HepG2 (cell line): ENCODE data around the gene SNX19. TPM values are rescaled to one million over a fixed set of nuclear protein-coding genes. Genes with fewer than 3 reads are reported as not detected.

ENCODE experiments used
- ATAC-seq: fragments of 200-7000 bp; cut with Tn5 transposase; 3 replicates; pipeline ENCODE4 v1.9.1; 2020; ENCODE audit warnings: mild to moderate bottlenecking, moderate library complexity
- BruUV-seq: library from RNA; stranded (reverse); fragments of 400-500 nt; replicated peaks from 2 replicates; lab custom pipeline; 2021; lab: Mats Ljungman, UMichigan
- CTCF ChIA-PET: fragments of 300-600 bp; formaldehyde crosslinking; extraction: SDS; loops from one replicate; lab custom pipeline; 2021; ENCODE audit warnings: low total read pairs, inconsistent platforms, low intra/inter-chr PET ratio; lab: Yijun Ruan, JAX
- POLR2A ChIA-PET: fragments of 350-600 bp; sonication (Branson Sonifier 250); formaldehyde crosslinking; loops from one replicate; lab custom pipeline; 2020; ENCODE audit warnings: antibody characterized with exemption, inconsistent platforms; lab: Yijun Ruan, JAX
- DNase-seq: peaks from one replicate; pipeline ENCODE4 v3.0.0-alpha.2; 2015; ENCODE audit warnings: low spot score
- FAIRE-seq: peaks from 3 replicates; lab custom pipeline; 2011; peaks lifted over from hg19 to GRCh38; lab: Jason Lieb, UNC
- H2AFZ ChIP-seq: one replicate; pipeline ENCODE4 v1.6.1; 2011; ENCODE audit warnings: low read length, inconsistent platforms
- H3K27ac ChIP-seq: fragments of 300-600 bp; 3 replicates; pipeline ENCODE4 v1.8.0; 2011; ENCODE audit warnings: mixed run types, mild to moderate bottlenecking, mixed read lengths, low read length, inconsistent platforms; ENCODE audit not compliant: insufficient read depth; ENCODE audit errors: extremely low read length
- H3K27me3 ChIP-seq, 2 experiments: fragments of 200-600 bp in 1 of 2; 2 replicates in 1 of 2; 3 replicates in 1 of 2; pipeline versions ENCODE4 v1.6.0 to v1.8.0; 2011; ENCODE audit warnings: low read length in 2 of 2, mild to moderate bottlenecking in 2 of 2, moderate library complexity in 2 of 2, inconsistent platforms in 1 of 2; ENCODE audit not compliant: insufficient read depth in 2 of 2, control insufficient read depth in 1 of 2
- H3K36me3 ChIP-seq, 2 experiments: fragments of 200-600 bp in 1 of 2; replicated peaks in 1 of 2; 2 replicates in 1 of 2; 3 replicates in 1 of 2; pipeline versions ENCODE4 v1.5.1 to v1.8.0; 2011; ENCODE audit warnings: low read length in 2 of 2, inconsistent platforms in 1 of 2; ENCODE audit not compliant: insufficient read depth in 2 of 2, control insufficient read depth in 1 of 2
- H3K4me1 ChIP-seq: 2 replicates; pipeline ENCODE4 v1.5.1; 2012; ENCODE audit warnings: low read length, inconsistent platforms; ENCODE audit not compliant: insufficient read depth
- H3K4me2 ChIP-seq: 2 replicates; pipeline ENCODE4 v1.6.0; 2011; ENCODE audit warnings: low read depth, low read length, inconsistent platforms
- H3K4me3 ChIP-seq, 3 experiments: fragments of 200-600 bp in 1 of 3; sonication (generic), shearing (Covaris generic) in 1 of 3; replicated peaks in 1 of 3; 2 replicates each; pipeline ENCODE4 v1.5.1; 2011 to 2016; ENCODE audit warnings: low read length in 3 of 3, inconsistent platforms in 2 of 3, low read depth in 2 of 3, mild to moderate bottlenecking in 2 of 3, control low read depth in 1 of 3, mixed read lengths in 1 of 3; ENCODE audit not compliant: insufficient read depth in 1 of 3
- H3K79me2 ChIP-seq: one replicate; pipeline ENCODE4 v1.6.1; 2011; ENCODE audit warnings: low read length, inconsistent platforms; ENCODE audit not compliant: insufficient read depth
- H3K9ac ChIP-seq: 2 replicates; pipeline ENCODE4 v1.6.0; 2011; ENCODE audit warnings: mild to moderate bottlenecking, low read depth, low read length, inconsistent platforms; ENCODE audit not compliant: insufficient read depth
- H3K9me3 ChIP-seq: 2 replicates; pipeline ENCODE4 v1.5.1; 2012; ENCODE audit warnings: mild to moderate bottlenecking, low read length
- H4K20me1 ChIP-seq: 2 replicates; pipeline ENCODE4 v1.6.0; 2011; ENCODE audit warnings: inconsistent platforms, mild to moderate bottlenecking, low read length, moderate library complexity; ENCODE audit not compliant: insufficient read depth
- CAMTA2 ChIP-seq: sonication (generic); formaldehyde crosslinking; IDR thresholded peaks from 2 replicates; pipeline ENCODE4 v1.4.0; 2020; ENCODE audit warnings: mild to moderate bottlenecking, missing genetic modification reagents, borderline replicate concordance
- ESRRA ChIP-seq: sonication (generic); formaldehyde crosslinking; IDR thresholded peaks from 2 replicates; pipeline ENCODE4 v1.5.1; 2020; ENCODE audit warnings: mild to moderate bottlenecking, low read depth, missing genetic modification reagents
- HNRNPL ChIP-seq: fragments of 200-400 bp; formaldehyde crosslinking; IDR thresholded peaks from 2 replicates; pipeline ENCODE4 v1.6.1; 2017; ENCODE audit warnings: mild to moderate bottlenecking, low read depth, low read length
- KLF9 ChIP-seq: IDR thresholded peaks from 2 replicates; pipeline ENCODE4 v1.6.1; 2016; ENCODE audit warnings: low read depth
- KMT2A ChIP-seq: sonication (generic); formaldehyde crosslinking; IDR thresholded peaks from 2 replicates; pipeline ENCODE4 v1.4.0; 2020; ENCODE audit warnings: missing genetic modification reagents
- MED13 ChIP-seq: sonication (generic); formaldehyde crosslinking; IDR thresholded peaks from 2 replicates; pipeline ENCODE4 v1.5.0; 2020; ENCODE audit warnings: missing genetic modification reagents
- MTA1 ChIP-seq: sonication (generic); formaldehyde crosslinking; IDR thresholded peaks from 2 replicates; pipeline ENCODE4 v1.4.0; 2020; ENCODE audit warnings: missing genetic modification reagents, mild to moderate bottlenecking, borderline replicate concordance
- MTA3 ChIP-seq: sonication (generic); formaldehyde crosslinking; IDR thresholded peaks from 2 replicates; pipeline ENCODE4 v1.4.0; 2020; ENCODE audit warnings: missing genetic modification reagents
- MYC ChIP-seq: sonication (generic); formaldehyde crosslinking; IDR thresholded peaks from 2 replicates; pipeline ENCODE4 v1.9.0; 2021; ENCODE audit warnings: missing genetic modification reagents, borderline replicate concordance
- NFATC3 ChIP-seq: sonication (generic); formaldehyde crosslinking; IDR thresholded peaks from 2 replicates; pipeline ENCODE4 v1.5.1; 2020; ENCODE audit warnings: mild to moderate bottlenecking, missing genetic modification reagents
- THRA ChIP-seq: sonication (generic); formaldehyde crosslinking; IDR thresholded peaks from 2 replicates; pipeline ENCODE4 v1.4.0; 2020; ENCODE audit warnings: missing genetic modification reagents, borderline replicate concordance
- ZNF441 ChIP-seq: sonication (generic); formaldehyde crosslinking; IDR thresholded peaks from 2 replicates; pipeline ENCODE4 v1.7.0; 2021; ENCODE audit warnings: missing genetic modification reagents, borderline replicate concordance
- ZNF446 ChIP-seq: sonication (generic); formaldehyde crosslinking; IDR thresholded peaks from 2 replicates; pipeline ENCODE4 v1.5.0; 2020; ENCODE audit warnings: mild to moderate bottlenecking, missing genetic modification reagents
- ZNF530 ChIP-seq: sonication (generic); formaldehyde crosslinking; IDR thresholded peaks from 2 replicates; pipeline ENCODE4 v1.5.0; 2020; ENCODE audit warnings: low read depth, mild to moderate bottlenecking, missing genetic modification reagents
- ZNF839 ChIP-seq: sonication (generic); formaldehyde crosslinking; IDR thresholded peaks from 2 replicates; pipeline ENCODE4 v1.4.0; 2020; ENCODE audit warnings: missing genetic modification reagents, mild to moderate bottlenecking, borderline replicate concordance
- ZXDC ChIP-seq: sonication (generic); formaldehyde crosslinking; IDR thresholded peaks from 2 replicates; pipeline ENCODE4 v1.5.0; 2020; ENCODE audit warnings: mild to moderate bottlenecking, missing genetic modification reagents
- WGBS: methylation state at CpG from one replicate; pipeline ENCODE4 v1.1.6; 2017; ENCODE audit warnings: low lambda C conversion rate; 5-methylcytosine and 5-hydroxymethylcytosine counted together
- in situ Hi-C: cut with HindIII; loops from 2 replicates; pipeline ENCODE4 v1.10.0; 2017; ENCODE audit warnings: low pct_unique_long_range_greater_than_20kb; ENCODE audit not compliant: extremely low pct_ligation_motif_present
- intact Hi-C: fragments of 100-400 bp; cut with micrococcal nuclease; formaldehyde crosslinking; loops from one replicate; pipeline ENCODE4 v1.10.0; 2022; ENCODE audit not compliant: unreplicated experiment
- polyA plus RNA-seq, 8 experiments: library from polyadenylated mRNA; depleted of rRNA in 3 of 8; stranded (reverse) in 7 of 8; unstranded in 1 of 8; fragments of >200 nt; fragmentation: Illumina TruSeq in 4 of 8; extraction: Trizol in 4 of 8; gene quantifications; 2 replicates each; pipeline versions ENCODE4 v1.2.1 to v1.2.3, GENCODE V29; 2011 to 2016; ENCODE audit warnings: low read depth in 4 of 8, missing spikeins in 1 of 8, mixed read lengths in 1 of 8; ENCODE audit not compliant: insufficient read depth in 1 of 8
- total RNA-seq, 5 experiments: library from RNA; depleted of rRNA; stranded (reverse); fragments of >200 nt; fragmentation: Illumina TruSeq; extraction: Trizol; gene quantifications; 2 replicates each; pipeline ENCODE4 v1.2.3, GENCODE V29; 2016; ENCODE audit warnings: low read depth in 1 of 5
- TF ChIP-seq, protein P1 (sequence below): sonication (generic); formaldehyde crosslinking; IDR thresholded peaks from 2 replicates; pipeline ENCODE4 v1.5.0; 2020; ENCODE audit warnings: missing genetic modification reagents
- TF ChIP-seq, protein P2 (sequence below): sonication (generic); formaldehyde crosslinking; conservative IDR thresholded peaks from 2 replicates; pipeline ENCODE4 v1.5.0; 2020; ENCODE audit warnings: missing genetic modification reagents
- TF ChIP-seq, protein P3 (sequence below): sonication (generic); formaldehyde crosslinking; IDR thresholded peaks from 2 replicates; pipeline ENCODE4 v1.4.0; 2020; ENCODE audit warnings: mild to moderate bottlenecking, low read depth, missing genetic modification reagents

Gene SNX19
- total and polyA plus RNA-seq, 2 of the 13 experiments (the other 11 are each of a cell fraction or from before 2014, with no cell fraction given) = 0.13 to 0.27 TPM

- Histone ChIP-seq H2AFZ (no peak overlapping the region), H3K36me3 (no peaks in the 10 kb centered on the region), H3K4me3 (peak overlapping the region in 1 of 3 experiments; percentile 41; a peak in 2 of 6 replicates), H3K4me1 (peaks cover 17% of the 10 kb centered on the region), H4K20me1 (no peaks in the 10 kb centered on the region), H3K79me2 (no peaks in the 10 kb centered on the region), H3K4me2 (peak overlapping the region; percentile 77), H3K9ac (peak overlapping the region; percentile 20; the same call in 1 of the 2 replicates), H3K27ac (peak overlapping the region; percentile 39), H3K27me3 (peaks cover 0 to 13% of the 10 kb centered on the region in 2 experiments; a peak in 3 of 5 replicates), H3K9me3 (no peaks in the 10 kb centered on the region)
- FAIRE-seq (no peak), ATAC-seq (peak; percentile 94), DNase-seq (peak; percentile 59)
- intact Hi-C loops = no loop called here
- 15% methylated on average over 7 of the region's 7 CpGs for WGBS
- POLR2A ChIA-PET = no interaction called here
- no TSS peak for BruUV-seq
- in situ Hi-C loops = loop anchor here (5.0 kb wide), 1 partner anchor 428 kb away; no protein-coding TSS in a partner anchor
- CTCF ChIA-PET = interaction anchor here (2.1 kb wide), 1 partner anchor 431 kb away, joined by 12 read pairs; no protein-coding TSS in a partner anchor
- peak; percentile 41; the same call in 1 of the 2 replicates for TF ChIP-seq THRA
- TF ChIP-seq, protein P1, sequence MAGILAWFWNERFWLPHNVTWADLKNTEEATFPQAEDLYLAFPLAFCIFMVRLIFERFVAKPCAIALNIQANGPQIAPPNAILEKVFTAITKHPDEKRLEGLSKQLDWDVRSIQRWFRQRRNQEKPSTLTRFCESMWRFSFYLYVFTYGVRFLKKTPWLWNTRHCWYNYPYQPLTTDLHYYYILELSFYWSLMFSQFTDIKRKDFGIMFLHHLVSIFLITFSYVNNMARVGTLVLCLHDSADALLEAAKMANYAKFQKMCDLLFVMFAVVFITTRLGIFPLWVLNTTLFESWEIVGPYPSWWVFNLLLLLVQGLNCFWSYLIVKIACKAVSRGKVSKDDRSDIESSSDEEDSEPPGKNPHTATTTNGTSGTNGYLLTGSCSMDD (CRISPR knock-in tag) = no peak
- no peak for TF ChIP-seq ZNF839 (CRISPR knock-in tag)
- TF ChIP-seq ZNF530 (CRISPR knock-in tag) = no peak
- no peak for TF ChIP-seq ZNF441 (CRISPR knock-in tag)
- no peak for TF ChIP-seq MTA3 (CRISPR knock-in tag)
- no peak for TF ChIP-seq ZNF446 (CRISPR knock-in tag)
- TF ChIP-seq KMT2A (CRISPR knock-in tag) = no peak
- TF ChIP-seq, protein P2, sequence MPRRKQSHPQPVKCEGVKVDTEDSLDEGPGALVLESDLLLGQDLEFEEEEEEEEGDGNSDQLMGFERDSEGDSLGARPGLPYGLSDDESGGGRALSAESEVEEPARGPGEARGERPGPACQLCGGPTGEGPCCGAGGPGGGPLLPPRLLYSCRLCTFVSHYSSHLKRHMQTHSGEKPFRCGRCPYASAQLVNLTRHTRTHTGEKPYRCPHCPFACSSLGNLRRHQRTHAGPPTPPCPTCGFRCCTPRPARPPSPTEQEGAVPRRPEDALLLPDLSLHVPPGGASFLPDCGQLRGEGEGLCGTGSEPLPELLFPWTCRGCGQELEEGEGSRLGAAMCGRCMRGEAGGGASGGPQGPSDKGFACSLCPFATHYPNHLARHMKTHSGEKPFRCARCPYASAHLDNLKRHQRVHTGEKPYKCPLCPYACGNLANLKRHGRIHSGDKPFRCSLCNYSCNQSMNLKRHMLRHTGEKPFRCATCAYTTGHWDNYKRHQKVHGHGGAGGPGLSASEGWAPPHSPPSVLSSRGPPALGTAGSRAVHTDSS (CRISPR knock-in tag) = no peak
- TF ChIP-seq MED13 (CRISPR knock-in tag) = no peak
- no peak for TF ChIP-seq KLF9
- TF ChIP-seq, protein P3, sequence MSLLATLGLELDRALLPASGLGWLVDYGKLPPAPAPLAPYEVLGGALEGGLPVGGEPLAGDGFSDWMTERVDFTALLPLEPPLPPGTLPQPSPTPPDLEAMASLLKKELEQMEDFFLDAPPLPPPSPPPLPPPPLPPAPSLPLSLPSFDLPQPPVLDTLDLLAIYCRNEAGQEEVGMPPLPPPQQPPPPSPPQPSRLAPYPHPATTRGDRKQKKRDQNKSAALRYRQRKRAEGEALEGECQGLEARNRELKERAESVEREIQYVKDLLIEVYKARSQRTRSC = no peak
- no peak for TF ChIP-seq ZXDC (CRISPR knock-in tag)
- TF ChIP-seq NFATC3 (CRISPR knock-in tag) = no peak
- no peak for TF ChIP-seq CAMTA2 (CRISPR knock-in tag)
- TF ChIP-seq HNRNPL = no peak
- peak; percentile 91 for TF ChIP-seq ESRRA (CRISPR knock-in tag)
- TF ChIP-seq MYC = no peak
- no peak for TF ChIP-seq MTA1 (CRISPR knock-in tag)
These were observed 50.5 kb downstream of the SNX19 start for GRCh38 chr11:130865774-130866114.
